ENCODE results near the gene GID8.

DNA sequence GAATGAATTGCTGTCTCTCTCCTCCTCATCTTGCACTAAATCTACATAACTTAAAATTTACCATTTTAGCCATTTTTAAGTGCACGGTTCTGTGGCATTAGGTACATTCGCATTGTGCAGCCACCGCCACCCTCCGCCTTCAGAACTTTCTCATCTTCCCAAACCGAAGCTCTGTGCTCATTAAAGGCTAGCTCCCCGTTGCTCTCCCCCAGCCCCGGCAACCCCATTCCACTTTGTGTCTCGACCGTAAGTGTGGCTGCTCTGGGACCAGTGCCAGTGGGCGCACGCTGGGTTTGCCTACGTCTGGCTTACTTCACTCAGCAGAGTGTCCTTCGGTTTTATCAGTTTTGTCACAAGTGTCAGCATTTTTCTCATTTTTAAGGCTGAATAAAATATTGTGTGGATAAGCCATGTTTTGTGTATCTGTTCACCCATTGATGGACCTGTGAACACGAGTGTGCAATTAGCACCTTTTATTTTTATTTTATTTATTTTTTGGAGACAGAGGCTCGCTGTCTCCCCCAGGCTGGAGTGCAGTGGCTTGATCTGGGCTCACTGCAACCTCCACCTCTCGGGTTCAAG is 31.3 kb downstream of the GID8 start:
- no peak for TF ChIP-seq EZH2 (IDR thresholded peaks at IDR 0.05; ENCODE audit: insufficient read depth, poor library complexity, severe bottlenecking)
- TF ChIP-seq EZH2phosphoT487 (IDR thresholded peaks at IDR 0.05; ENCODE audit: insufficient read depth, low read depth) = no peak

Data from GM23248 (cell line).